Measurements from ENCODE around the gene PDE3A. TPM values are rescaled to one million over a fixed set of nuclear protein-coding genes. Genes with fewer than 3 reads are reported as not detected.

The PDE3A gene
- 0.06 TPM for total RNA-seq (2013)
- under 1 TPM in 1 of 3 donors, not detected in 2; 0.10 TPM for polyA plus RNA-seq
- under 0.01 TPM in 1 of 2 replicates, not detected in the other for polyA minus RNA-seq
- 0 to 2.7 (median 0.08) reads per million in 11 experiments for total RNA-seq

- Histone ChIP-seq H3K4me2 (replicated peaks; ENCODE audit: extremely low read depth, low read length, poor library complexity, severe bottlenecking) (peak within 1 kb of the TSS; percentile 78), H2AFZ (ENCODE audit: insufficient read depth, low read depth, low read length, poor library complexity, severe bottlenecking) (peak within 1 kb of the TSS; percentile 64), H3K36me3 (replicated peaks in 1 of 2; ENCODE audit: control insufficient read depth in 1 of 2, insufficient read depth in 2 of 2, low read length in 2 of 2) (no peaks in the 10 kb centered on the region), H3K27ac (ENCODE audit: low read depth in 1 of 2, low read length in 2 of 2) (no peak within 1 kb of the TSS), H3K9ac (ENCODE audit: insufficient read depth, low read length, poor library complexity, severe bottlenecking) (peak within 1 kb of the TSS; percentile 25), H3K9me3 (replicated peaks in 1 of 2; ENCODE audit: control insufficient read depth in 1 of 2, insufficient read depth in 1 of 2, low read length in 2 of 2) (no peaks in the 10 kb centered on the region), H3K4me3 (replicated peaks in 1 of 3; ENCODE audit: low read depth in 2 of 3, low read length in 3 of 3) (peak within 1 kb of the TSS; percentile 35 to 77 (median 52)), H3K4me1 (ENCODE audit: control insufficient read depth in 1 of 2, insufficient read depth in 2 of 2, low read length in 2 of 2) (peaks cover 19 to 28% of the 10 kb centered on the region in 2 donors), H3K27me3 (ENCODE audit: control insufficient read depth in 2 of 2, insufficient read depth in 2 of 2, low read length in 2 of 2) (peaks cover 40 to 48% of the 10 kb centered on the region in 2 donors), H3K79me2 (ENCODE audit: insufficient read depth, low read length) (no peaks in the 10 kb centered on the region), H4K20me1 (ENCODE audit: insufficient read depth, low read length) (no peaks in the 10 kb centered on the region)
- Mint-ChIP-seq H3K4me3 (peak within 1 kb of the TSS; percentile 92 to 98), H3K9me3 (peaks cover 0 to 11% (median 4%) of the 10 kb centered on the region in 7 donors), H3K36me3 (peaks cover 0 to 3% of the 10 kb centered on the region in 2 donors), H3K27ac (no peak within 1 kb of the TSS), H3K4me1 (peaks cover 25% of the 10 kb centered on the region), H3K27me3 (ENCODE audit: low read depth in 3 of 3) (peaks cover 31 to 59% (median 35%) of the 10 kb centered on the region in 3 donors)
- 0% methylated on average over 9 of the region's 24 CpGs for WGBS (ENCODE audit: insufficient coverage)
- peak; percentile 8 to 24 (median 22) for DNase-seq
- intact Hi-C loops (cut with micrococcal nuclease): no loop called here
- no peak for TF ChIP-seq CTCF (IDR thresholded peaks at IDR 0.05)
Observed at GRCh38 chr12:20368114-20368650, at the start of gene PDE3A. TSS of gene PDE3A (plus strand) at chr12:20368537. CDS start at chr12:20369285, 748 bp downstream.

- WGBS (ENCODE audit: insufficient coverage): no CpG with 5 or more reads among the region's 4 CpGs
- Mint-ChIP-seq H3K4me1 (no peaks in the 10 kb centered on the region), H3K27me3 (ENCODE audit: low read depth in 3 of 3) (no peaks in the 10 kb centered on the region), H3K4me3 (no peak overlapping the region), H3K9me3 (peaks cover 0 to 6% (median 0%) of the 10 kb centered on the region in 7 donors), H3K36me3 (no peaks in the 10 kb centered on the region), H3K27ac (no peak overlapping the region)
- Histone ChIP-seq H3K79me2 (ENCODE audit: insufficient read depth, low read length) (no peaks in the 10 kb centered on the region), H3K4me1 (ENCODE audit: control insufficient read depth in 1 of 2, insufficient read depth in 2 of 2, low read length in 2 of 2) (no peaks in the 10 kb centered on the region), H3K36me3 (replicated peaks in 1 of 2; ENCODE audit: control insufficient read depth in 1 of 2, insufficient read depth in 2 of 2, low read length in 2 of 2) (no peaks in the 10 kb centered on the region), H3K4me3 (replicated peaks in 1 of 3; ENCODE audit: low read depth in 2 of 3, low read length in 3 of 3) (no peak overlapping the region), H4K20me1 (ENCODE audit: insufficient read depth, low read length) (no peaks in the 10 kb centered on the region), H3K27ac (ENCODE audit: low read depth in 1 of 2, low read length in 2 of 2) (no peak overlapping the region), H2AFZ (ENCODE audit: insufficient read depth, low read depth, low read length, poor library complexity, severe bottlenecking) (no peak overlapping the region), H3K9me3 (replicated peaks in 1 of 2; ENCODE audit: control insufficient read depth in 1 of 2, insufficient read depth in 1 of 2, low read length in 2 of 2) (no peaks in the 10 kb centered on the region), H3K4me2 (replicated peaks; ENCODE audit: extremely low read depth, low read length, poor library complexity, severe bottlenecking) (no peak overlapping the region), H3K9ac (ENCODE audit: insufficient read depth, low read length, poor library complexity, severe bottlenecking) (no peak overlapping the region), H3K27me3 (ENCODE audit: control insufficient read depth in 2 of 2, insufficient read depth in 2 of 2, low read length in 2 of 2) (no peaks in the 10 kb centered on the region)
- no peak for DNase-seq
- intact Hi-C loops (cut with micrococcal nuclease): no loop called here
- TF ChIP-seq CTCF (IDR thresholded peaks at IDR 0.05): no peak
Observed at GRCh38 chr12:20319366-20319765, 49.0 kb upstream of the PDE3A start.

Measured in CD14-positive monocyte (primary cell).